ENCODE data around the gene DNAAF9.

GRCh38 chr20:3405696-3406358 lies 1.6 kb downstream of the DNAAF9 start:
- TF ChIP-seq POLR2A (IDR thresholded peaks at IDR 0.05; ENCODE audit: low read length), result no peak
- no peak for TF ChIP-seq GATA1 (IDR thresholded peaks at IDR 0.05; ENCODE audit: low read depth, low read length)

Data from erythroblast (primary cell).